ENCODE data around the gene FMNL2.

Gene FMNL2

GRCh38 chr2:152569186-152569585, 234.2 kb downstream of the FMNL2 start:
- DNase-seq (ENCODE audit: extremely low read depth in 1 of 2, low read depth in 1 of 2): no peak

- no peak for DNase-seq (ENCODE audit: extremely low read depth in 1 of 2, low read depth in 1 of 2)
Measured at GRCh38 chr2:152571048-152571766, 236.2 kb downstream of the FMNL2 start.

- DNase-seq (ENCODE audit: extremely low read depth in 1 of 2, low read depth in 1 of 2): no peak
Measured at GRCh38 chr2:152572031-152572430, 237.1 kb downstream of the FMNL2 start.

GRCh38 chr2:152573168-152573567, 238.2 kb downstream of the FMNL2 start:
- no peak for DNase-seq (ENCODE audit: extremely low read depth in 1 of 2, low read depth in 1 of 2)

- DNase-seq (ENCODE audit: extremely low read depth in 1 of 2, low read depth in 1 of 2): no peak
Measured at GRCh38 chr2:152577579-152577978, 242.6 kb downstream of the FMNL2 start.

- DNase-seq (ENCODE audit: extremely low read depth in 1 of 2, low read depth in 1 of 2): no peak
Measured at GRCh38 chr2:152578573-152578972, 243.6 kb downstream of the FMNL2 start.

GRCh38 chr2:152580714-152581113, 245.7 kb downstream of the FMNL2 start:
- no peak for DNase-seq (ENCODE audit: extremely low read depth in 1 of 2, low read depth in 1 of 2)

GRCh38 chr2:152581360-152581759, 246.4 kb downstream of the FMNL2 start:
- DNase-seq (ENCODE audit: extremely low read depth in 1 of 2, low read depth in 1 of 2): no peak

- DNase-seq (ENCODE audit: extremely low read depth in 1 of 2, low read depth in 1 of 2): no peak
Measured at GRCh38 chr2:152582081-152582480, 247.1 kb downstream of the FMNL2 start.

- DNase-seq (ENCODE audit: extremely low read depth in 1 of 2, low read depth in 1 of 2): no peak
Measured at GRCh38 chr2:152583512-152584229, 248.7 kb downstream of the FMNL2 start.

GRCh38 chr2:152584301-152584700, 249.3 kb downstream of the FMNL2 start:
- no peak for DNase-seq (ENCODE audit: extremely low read depth in 1 of 2, low read depth in 1 of 2)

- DNase-seq (ENCODE audit: extremely low read depth in 1 of 2, low read depth in 1 of 2): no peak
Measured at GRCh38 chr2:152585830-152586484, 251.0 kb downstream of the FMNL2 start.

- no peak for DNase-seq (ENCODE audit: extremely low read depth in 1 of 2, low read depth in 1 of 2)
Measured at GRCh38 chr2:152587187-152587947, 252.4 kb downstream of the FMNL2 start.

- no peak for DNase-seq (ENCODE audit: extremely low read depth in 1 of 2, low read depth in 1 of 2)
Measured at GRCh38 chr2:152588998-152589397, 254.0 kb downstream of the FMNL2 start.

- DNase-seq (ENCODE audit: extremely low read depth in 1 of 2, low read depth in 1 of 2): no peak
Measured at GRCh38 chr2:152594022-152594766, 259.2 kb downstream of the FMNL2 start.

GRCh38 chr2:152594792-152595191, 259.8 kb downstream of the FMNL2 start:
- no peak for DNase-seq (ENCODE audit: extremely low read depth in 1 of 2, low read depth in 1 of 2)

- no peak for DNase-seq (ENCODE audit: extremely low read depth in 1 of 2, low read depth in 1 of 2)
Measured at GRCh38 chr2:152598975-152599759, 264.2 kb downstream of the FMNL2 start.

- no peak for DNase-seq (ENCODE audit: extremely low read depth in 1 of 2, low read depth in 1 of 2)
Measured at GRCh38 chr2:152600051-152600657, 265.2 kb downstream of the FMNL2 start.

- no peak for DNase-seq (ENCODE audit: extremely low read depth in 1 of 2, low read depth in 1 of 2)
Measured at GRCh38 chr2:152600697-152601096, 265.7 kb downstream of the FMNL2 start.
